Gastroesophageal sphincter (tissue), 4 donors: Measurements from ENCODE around the gene ZFHX3. TPM values are rescaled to one million over a fixed set of nuclear protein-coding genes. Genes with fewer than 3 reads are reported as not detected.

Experiments used
- ATAC-seq: fragments of 150-250 bp; one replicate; pipeline ENCODE4 v1.9.1; 2016; ENCODE audit warnings: mild to moderate bottlenecking, moderate library complexity
- H3K27ac ChIP-seq, 4 donors: fragments of 200-600 bp; sonication (generic) in 3 of 4; 1 replicate in 3 of 4; 2 replicates in 1 of 4; pipeline ENCODE4 v1.5.1; 2016 to 2019
- H3K27me3 ChIP-seq: fragments of 200-600 bp; sonication (generic); one replicate; pipeline ENCODE4 v1.5.1; 2019
- H3K36me3 ChIP-seq, 2 donors: fragments of 200-600 bp; sonication (generic); one replicate each; pipeline ENCODE4 v1.5.1; 2019; ENCODE audit warnings: control low read depth in 1 of 2
- H3K4me1 ChIP-seq, 3 donors: fragments of 200-600 bp; sonication (generic); 1 replicate in 2 of 3; 2 replicates in 1 of 3; pipeline ENCODE4 v1.5.1; 2016 to 2019; ENCODE audit warnings: control low read depth in 2 of 3
- H3K4me3 ChIP-seq, 2 donors: fragments of 200-600 bp; sonication (generic); one replicate each; pipeline ENCODE4 v1.5.1; 2019; ENCODE audit warnings: mild to moderate bottlenecking in 1 of 2, moderate library complexity in 1 of 2
- H3K9me3 ChIP-seq, 3 donors: fragments of 200-600 bp; sonication (generic); one replicate each; pipeline ENCODE4 v1.5.1; 2017 to 2019; ENCODE audit warnings: control low read depth in 2 of 3
- CTCF ChIP-seq, 4 experiments: fragments of 200-600 bp in 2 of 4; fragments of 450-650 bp in 2 of 4; sonication (generic) in 1 of 4; IDR thresholded peaks; one replicate each; pipeline ENCODE4 v1.5.1; 2017 to 2019; ENCODE audit warnings: antibody characterized with exemption in 4 of 4, mild to moderate bottlenecking in 2 of 4, moderate library complexity in 2 of 4
- EP300 ChIP-seq: sonication (generic); formaldehyde crosslinking; IDR thresholded peaks from one replicate; pipeline ENCODE4 v1.6.1; 2017; ENCODE audit warnings: antibody characterized with exemption, mild to moderate bottlenecking
- POLR2A ChIP-seq, 2 donors: fragments of 450-650 bp; IDR thresholded peaks; one replicate each; pipeline ENCODE4 v1.6.1; 2017; ENCODE audit warnings: antibody characterized with exemption in 2 of 2, mild to moderate bottlenecking in 2 of 2, moderate library complexity in 1 of 2
- POLR2AphosphoS5 ChIP-seq: sonication (generic); formaldehyde crosslinking; IDR thresholded peaks from one replicate; pipeline ENCODE4 v1.6.1; 2017; ENCODE audit warnings: antibody characterized with exemption
- WGBS, 2 donors: methylation state at CpG; one replicate each; pipeline ENCODE4 v1.1.5; 2018; ENCODE audit warnings: low coverage in 1 of 2; 5-methylcytosine and 5-hydroxymethylcytosine counted together
- total RNA-seq, 4 donors: library from RNA; depleted of rRNA; stranded (reverse); fragments of >200 nt; gene quantifications; one replicate each; pipeline ENCODE4 v1.1.0, GENCODE V29; 2016

Gene ZFHX3
- total RNA-seq, 4 donors from 2014 or later: 24.0 to 47.1 (median 29.5) TPM

- 97 to 100% methylated on average over 3 of the region's 3 CpGs for WGBS, 2 donors
- Histone ChIP-seq H3K4me1 (peaks cover 0 to 18% (median 0%) of the 10 kb centered on the region in 3 donors), H3K9me3 (no peaks in the 10 kb centered on the region), H3K4me3 (no peak overlapping the region), H3K36me3 (peaks cover 0 to 45% of the 10 kb centered on the region in 2 donors), H3K27me3 (no peaks in the 10 kb centered on the region), H3K27ac (no peak overlapping the region)
- no peak for ATAC-seq
- no peak for TF ChIP-seq CTCF (IDR thresholded peaks at IDR 0.05)
- no peak for TF ChIP-seq POLR2AphosphoS5
- no peak for TF ChIP-seq POLR2A (IDR thresholded peaks at IDR 0.05)
- TF ChIP-seq EP300: no peak
Measured at GRCh38 chr16:72890587-72890986, 157.3 kb downstream of the ZFHX3 start.

- no peak for ATAC-seq
- WGBS, 2 donors: 69 to 96% methylated on average over 2 to 12 of the region's 15 CpGs
- H3K36me3 ChIP-seq: peaks cover 0 to 51% of the 10 kb centered on the region in 2 donors
- H3K27ac ChIP-seq: no peak overlapping the region
- peaks cover 0 to 17% (median 0%) of the 10 kb centered on the region in 3 donors for H3K4me1 ChIP-seq
- H3K9me3 ChIP-seq: no peaks in the 10 kb centered on the region
- no peak for TF ChIP-seq POLR2A (IDR thresholded peaks at IDR 0.05)
- TF ChIP-seq CTCF (IDR thresholded peaks at IDR 0.05): no peak
- no peak for TF ChIP-seq EP300
- TF ChIP-seq POLR2AphosphoS5: no peak
- no peak overlapping the region for H3K4me3 ChIP-seq
- no peaks in the 10 kb centered on the region for H3K27me3 ChIP-seq
Measured at GRCh38 chr16:72889616-72890582, 158.0 kb downstream of the ZFHX3 start.

- Histone ChIP-seq H3K27ac (no peak overlapping the region), H3K36me3 (peaks cover 0 to 57% of the 10 kb centered on the region in 2 donors), H3K27me3 (no peaks in the 10 kb centered on the region), H3K4me1 (peaks cover 0 to 6% (median 0%) of the 10 kb centered on the region in 3 donors), H3K4me3 (no peak overlapping the region), H3K9me3 (no peaks in the 10 kb centered on the region)
- 83 to 88% methylated on average over 11 to 14 of the region's 14 CpGs for WGBS, 2 donors
- ATAC-seq: no peak
- TF ChIP-seq POLR2AphosphoS5 (no peak), POLR2A (IDR thresholded peaks at IDR 0.05) (no peak), EP300 (no peak), CTCF (IDR thresholded peaks at IDR 0.05) (no peak)
Measured at GRCh38 chr16:72887537-72887936, 160.4 kb downstream of the ZFHX3 start.

GRCh38 chr16:72886346-72886974 lies 161.5 kb downstream of the ZFHX3 start:
- WGBS, 2 donors: 87 to 93% methylated on average over 2 to 7 of the region's 9 CpGs
- Histone ChIP-seq H3K36me3 (peaks cover 0 to 57% of the 10 kb centered on the region in 2 donors), H3K4me1 (peaks cover 0 to 6% (median 0%) of the 10 kb centered on the region in 3 donors), H3K27ac (no peak overlapping the region), H3K4me3 (no peak overlapping the region), H3K9me3 (no peaks in the 10 kb centered on the region), H3K27me3 (no peaks in the 10 kb centered on the region)
- no peak for TF ChIP-seq EP300
- no peak for ATAC-seq

GRCh38 chr16:72884573-72884972 lies 163.4 kb downstream of the ZFHX3 start:
- WGBS, 2 donors: 95 to 100% methylated on average over 2 to 4 of the region's 5 CpGs
- ATAC-seq: no peak
- H3K4me3 ChIP-seq: no peak overlapping the region
- no peak for TF ChIP-seq POLR2AphosphoS5
- no peak for TF ChIP-seq EP300
- TF ChIP-seq POLR2A (IDR thresholded peaks at IDR 0.05): no peak
- TF ChIP-seq CTCF (IDR thresholded peaks at IDR 0.05): no peak
- peaks cover 0 to 52% of the 10 kb centered on the region in 2 donors for H3K36me3 ChIP-seq
- no peak overlapping the region for H3K27ac ChIP-seq
- H3K4me1 ChIP-seq: peaks cover 0 to 6% (median 0%) of the 10 kb centered on the region in 3 donors
- H3K9me3 ChIP-seq: no peaks in the 10 kb centered on the region
- no peaks in the 10 kb centered on the region for H3K27me3 ChIP-seq
